Measurements from ENCODE around the gene ZC3H6.

Gene ZC3H6

GRCh38 chr2:112340475-112341267, 65.3 kb downstream of the ZC3H6 start:
- Histone ChIP-seq H3K4ac (ENCODE audit: low read length) (no peak overlapping the region), H3K4me3 (ENCODE audit: low read length in 2 of 2) (no peak overlapping the region), H3K4me2 (ENCODE audit: insufficient read depth, low read length, poor library complexity, severe bottlenecking) (no peak overlapping the region), H2BK12ac (ENCODE audit: low read length) (no peak overlapping the region), H2BK15ac (ENCODE audit: low read length) (no peak overlapping the region), H4K8ac (ENCODE audit: low read depth, low read length) (no peak overlapping the region), H2AFZ (ENCODE audit: low read length) (no peak overlapping the region), H3K18ac (ENCODE audit: low read length) (no peak overlapping the region), H3K36me3 (replicated peaks in 1 of 2; ENCODE audit: control insufficient read depth in 2 of 2, insufficient read depth in 2 of 2, low read length in 2 of 2) (no peaks in the 10 kb centered on the region), H2BK120ac (ENCODE audit: low read depth, low read length) (no peak overlapping the region), H3K9ac (ENCODE audit: low read depth, low read length, poor library complexity) (no peak overlapping the region), H3K4me1 (ENCODE audit: control insufficient read depth in 2 of 2, insufficient read depth in 1 of 2, low read depth in 1 of 2, low read length in 2 of 2) (no peaks in the 10 kb centered on the region), H3K14ac (ENCODE audit: low read length) (no peak overlapping the region), H2AK5ac (ENCODE audit: low read depth, low read length) (no peak overlapping the region), H3K23ac (ENCODE audit: low read depth, low read length, poor library complexity) (no peak overlapping the region), H2BK5ac (ENCODE audit: low read length) (no peak overlapping the region), H3K27ac (replicated peaks; ENCODE audit: low read length) (no peak overlapping the region), H4K91ac (ENCODE audit: low read depth, low read length, poor library complexity) (no peak overlapping the region), H3K9me3 (replicated peaks in 1 of 2; ENCODE audit: control insufficient read depth in 2 of 2, insufficient read depth in 1 of 2, low read depth in 1 of 2, low read length in 2 of 2) (no peaks in the 10 kb centered on the region), H3K27me3 (ENCODE audit: control insufficient read depth in 3 of 3, insufficient read depth in 3 of 3, low read depth in 1 of 3, low read length in 3 of 3) (no peaks in the 10 kb centered on the region), H3K79me1 (ENCODE audit: low read depth, low read length) (no peaks in the 10 kb centered on the region)
- no peak for DNase-seq (ENCODE audit: low spot score)
- WGBS, 2 donors (ENCODE audit: extremely low coverage in 2 of 2, insufficient read length in 2 of 2, insufficient replicate concordance in 1 of 2) = no CpG with 5 or more reads among the region's 9 CpGs

- no peak overlapping the region for H2BK120ac ChIP-seq (ENCODE audit: low read depth, low read length)
- H3K9ac ChIP-seq (ENCODE audit: low read depth, low read length, poor library complexity) = no peak overlapping the region
- no peak overlapping the region for H3K4me3 ChIP-seq (ENCODE audit: low read length in 2 of 2)
- no peak overlapping the region for H3K4me2 ChIP-seq (ENCODE audit: insufficient read depth, low read length, poor library complexity, severe bottlenecking)
- no peak overlapping the region for H4K91ac ChIP-seq (ENCODE audit: low read depth, low read length, poor library complexity)
- H3K18ac ChIP-seq (ENCODE audit: low read length) = no peak overlapping the region
- H3K9me3 ChIP-seq (replicated peaks in 1 of 2; ENCODE audit: control insufficient read depth in 2 of 2, insufficient read depth in 1 of 2, low read depth in 1 of 2, low read length in 2 of 2) = peaks cover 0 to 1% of the 10 kb centered on the region in 2 donors
- H2AK5ac ChIP-seq (ENCODE audit: low read depth, low read length) = no peak overlapping the region
- no peaks in the 10 kb centered on the region for H3K79me1 ChIP-seq (ENCODE audit: low read depth, low read length)
- H3K4me1 ChIP-seq (ENCODE audit: control insufficient read depth in 2 of 2, insufficient read depth in 1 of 2, low read depth in 1 of 2, low read length in 2 of 2) = no peaks in the 10 kb centered on the region
- H3K23ac ChIP-seq (ENCODE audit: low read depth, low read length, poor library complexity) = no peak overlapping the region
- H3K36me3 ChIP-seq (replicated peaks in 1 of 2; ENCODE audit: control insufficient read depth in 2 of 2, insufficient read depth in 2 of 2, low read length in 2 of 2) = no peaks in the 10 kb centered on the region
- no CpG with 5 or more reads among the region's 2 CpGs for WGBS, 2 donors (ENCODE audit: extremely low coverage in 2 of 2, insufficient read length in 2 of 2, insufficient replicate concordance in 1 of 2)
- H3K14ac ChIP-seq (ENCODE audit: low read length) = no peak overlapping the region
- H3K27me3 ChIP-seq (ENCODE audit: control insufficient read depth in 3 of 3, insufficient read depth in 3 of 3, low read depth in 1 of 3, low read length in 3 of 3) = no peaks in the 10 kb centered on the region
- no peak overlapping the region for H3K4ac ChIP-seq (ENCODE audit: low read length)
- H4K8ac ChIP-seq (ENCODE audit: low read depth, low read length) = no peak overlapping the region
- no peak overlapping the region for H3K27ac ChIP-seq (replicated peaks; ENCODE audit: low read length)
- DNase-seq (ENCODE audit: low spot score) = no peak
- H2BK15ac ChIP-seq (ENCODE audit: low read length) = no peak overlapping the region
- no peak overlapping the region for H2BK12ac ChIP-seq (ENCODE audit: low read length)
- H2BK5ac ChIP-seq (ENCODE audit: low read length) = no peak overlapping the region
- H2AFZ ChIP-seq (ENCODE audit: low read length) = no peak overlapping the region
Observed at GRCh38 chr2:112342067-112342550, 66.7 kb downstream of the ZC3H6 start.

- H3K4me1 ChIP-seq (ENCODE audit: control insufficient read depth in 2 of 2, insufficient read depth in 1 of 2, low read depth in 1 of 2, low read length in 2 of 2) = no peaks in the 10 kb centered on the region
- H4K91ac ChIP-seq (ENCODE audit: low read depth, low read length, poor library complexity) = no peak overlapping the region
- H3K27ac ChIP-seq (replicated peaks; ENCODE audit: low read length) = no peak overlapping the region
- no CpG with 5 or more reads among the region's 1 CpG for WGBS, 2 donors (ENCODE audit: extremely low coverage in 2 of 2, insufficient read length in 2 of 2, insufficient replicate concordance in 1 of 2)
- H3K4me2 ChIP-seq (ENCODE audit: insufficient read depth, low read length, poor library complexity, severe bottlenecking) = no peak overlapping the region
- no peak overlapping the region for H4K8ac ChIP-seq (ENCODE audit: low read depth, low read length)
- no peak overlapping the region for H3K4ac ChIP-seq (ENCODE audit: low read length)
- no peak overlapping the region for H2BK120ac ChIP-seq (ENCODE audit: low read depth, low read length)
- H3K36me3 ChIP-seq (replicated peaks in 1 of 2; ENCODE audit: control insufficient read depth in 2 of 2, insufficient read depth in 2 of 2, low read length in 2 of 2) = no peaks in the 10 kb centered on the region
- H2BK15ac ChIP-seq (ENCODE audit: low read length) = no peak overlapping the region
- no peaks in the 10 kb centered on the region for H3K27me3 ChIP-seq (ENCODE audit: control insufficient read depth in 3 of 3, insufficient read depth in 3 of 3, low read depth in 1 of 3, low read length in 3 of 3)
- no peak overlapping the region for H2AK5ac ChIP-seq (ENCODE audit: low read depth, low read length)
- H2BK5ac ChIP-seq (ENCODE audit: low read length) = no peak overlapping the region
- H3K14ac ChIP-seq (ENCODE audit: low read length) = no peak overlapping the region
- peak overlapping the region; percentile 49 for H2AFZ ChIP-seq (ENCODE audit: low read length)
- H3K23ac ChIP-seq (ENCODE audit: low read depth, low read length, poor library complexity) = no peak overlapping the region
- H3K18ac ChIP-seq (ENCODE audit: low read length) = no peak overlapping the region
- H3K9ac ChIP-seq (ENCODE audit: low read depth, low read length, poor library complexity) = no peak overlapping the region
- no peaks in the 10 kb centered on the region for H3K79me1 ChIP-seq (ENCODE audit: low read depth, low read length)
- H2BK12ac ChIP-seq (ENCODE audit: low read length) = no peak overlapping the region
- no peak for DNase-seq (ENCODE audit: low spot score)
- H3K9me3 ChIP-seq (replicated peaks in 1 of 2; ENCODE audit: control insufficient read depth in 2 of 2, insufficient read depth in 1 of 2, low read depth in 1 of 2, low read length in 2 of 2) = peaks cover 0 to 1% of the 10 kb centered on the region in 2 donors
- no peak overlapping the region for H3K4me3 ChIP-seq (ENCODE audit: low read length in 2 of 2)
Observed at GRCh38 chr2:112343827-112344585, 68.6 kb downstream of the ZC3H6 start.
